Panc1 (cell line): ENCODE results near the gene LNX1. TPM values are rescaled to one million over a fixed set of nuclear protein-coding genes. Genes with fewer than 3 reads are reported as not detected.

Source experiments
- ATAC-seq: fragments of 200-7000 bp; cut with Tn5 transposase; 2 replicates; pipeline ENCODE4 v1.9.1; 2020; ENCODE audit warnings: mild to moderate bottlenecking, moderate library complexity
- BruUV-seq: library from RNA; stranded (reverse); fragments of 400-500 nt; replicated peaks from 2 replicates; lab custom pipeline; 2021; lab: Mats Ljungman, UMichigan
- CTCF ChIA-PET: fragments of 300-600 bp; sonication (Branson Sonifier 250); formaldehyde crosslinking; loops from one replicate; lab custom pipeline; 2022; ENCODE audit warnings: antibody characterized with exemption; lab: Charles Lee
- POLR2A ChIA-PET: fragments of 300-600 bp; sonication (Branson Sonifier 250); formaldehyde crosslinking; loops from one replicate; lab custom pipeline; 2022; ENCODE audit warnings: antibody characterized with exemption; lab: Charles Lee
- DNase-seq: peaks from one replicate; pipeline ENCODE4 v3.0.0-alpha.2; 2010; ENCODE audit warnings: low read depth, low spot score
- H3K27ac ChIP-seq: 2 replicates; pipeline ENCODE4 v1.5.1; 2011; ENCODE audit warnings: mild to moderate bottlenecking, low read length, inconsistent platforms
- H3K27me3 ChIP-seq: fragments of 200-500 bp; sonication (Bioruptor generic); 2 replicates; pipeline ENCODE4 v1.6.0; 2014; ENCODE audit warnings: low read length, inconsistent platforms; ENCODE audit not compliant: control insufficient read depth, insufficient read depth
- H3K36me3 ChIP-seq: fragments of 200-500 bp; sonication (Bioruptor generic); 2 replicates; pipeline ENCODE4 v1.5.1; 2014; ENCODE audit warnings: inconsistent platforms, mild to moderate bottlenecking, low read length, moderate library complexity; ENCODE audit not compliant: control insufficient read depth, insufficient read depth
- H3K4me1 ChIP-seq: 2 replicates; pipeline ENCODE4 v1.5.1; 2011; ENCODE audit warnings: inconsistent platforms, mild to moderate bottlenecking, low read length, moderate library complexity; ENCODE audit not compliant: control insufficient read depth, insufficient read depth
- H3K4me3 ChIP-seq, 2 experiments: 2 replicates each; pipeline ENCODE4 v1.5.1; 2011 to 2012; ENCODE audit warnings: low read depth in 2 of 2, low read length in 2 of 2, mild to moderate bottlenecking in 2 of 2, inconsistent platforms in 1 of 2, moderate library complexity in 1 of 2
- H3K9me3 ChIP-seq: fragments of 200-500 bp; sonication (Bioruptor generic); 2 replicates; pipeline ENCODE4 v1.5.1; 2014; ENCODE audit warnings: low read depth, mild to moderate bottlenecking, inconsistent platforms, low read length, moderate library complexity; ENCODE audit not compliant: control insufficient read depth, insufficient read depth
- CTCF ChIP-seq: fragments of 450-650 bp; IDR thresholded peaks from 2 replicates; pipeline ENCODE4 v1.5.1; 2017; ENCODE audit warnings: mild to moderate bottlenecking
- POLR2AphosphoS5 ChIP-seq: IDR thresholded peaks from 2 replicates; pipeline ENCODE4 v1.6.1; 2012; ENCODE audit warnings: mild to moderate bottlenecking, low read depth, low read length, moderate library complexity
- REST ChIP-seq, 2 experiments: IDR thresholded peaks; 2 replicates each; pipeline ENCODE4 v1.6.1; 2011 to 2012; ENCODE audit warnings: low read depth in 2 of 2, control low read depth in 1 of 2, low read length in 1 of 2, mild to moderate bottlenecking in 1 of 2, moderate library complexity in 1 of 2; ENCODE audit not compliant: insufficient read depth in 1 of 2
- SIN3A ChIP-seq: IDR thresholded peaks from 2 replicates; pipeline ENCODE4 v1.6.1; 2012; ENCODE audit warnings: low read depth, mild to moderate bottlenecking, low read length, moderate library complexity, borderline replicate concordance; ENCODE audit not compliant: insufficient read depth
- TCF7L2 ChIP-seq: IDR thresholded peaks from 2 replicates; pipeline ENCODE4 v1.6.1; 2011; ENCODE audit warnings: mild to moderate bottlenecking, low read depth, low read length, inconsistent platforms
- in situ Hi-C: cut with HindIII; loops from 2 replicates; pipeline ENCODE4 v1.10.0; 2016; ENCODE audit warnings: low sequenced_read_pairs, low pct_unique_long_range_greater_than_20kb
- intact Hi-C: fragments of 100-400 bp; cut with micrococcal nuclease; formaldehyde crosslinking; loops from one replicate; pipeline ENCODE4 v1.10.0; 2022; ENCODE audit not compliant: unreplicated experiment
- total RNA-seq: library from RNA; stranded (reverse); gene quantifications from one replicate; pipeline ENCODE4 v1.2.1, GENCODE V29; 2021; ENCODE audit not compliant: unreplicated experiment

LNX1 gene
- total RNA-seq, 1 experiment from 2014 or later = 0.18 TPM

GRCh38 chr4:53556651-53557050 is 34.6 kb downstream of the LNX1 start:
- Histone ChIP-seq H3K27ac (no peak overlapping the region), H3K9me3 (no peaks in the 10 kb centered on the region), H3K4me1 (no peaks in the 10 kb centered on the region), H3K27me3 (no peaks in the 10 kb centered on the region), H3K36me3 (no peaks in the 10 kb centered on the region), H3K4me3 (no peak overlapping the region)
- no TSS peak for BruUV-seq
- ATAC-seq (no peak), DNase-seq (no peak)
- intact Hi-C loops = no loop called here
- in situ Hi-C loops = no loop called here
- POLR2A ChIA-PET = no interaction called here
- TF ChIP-seq TCF7L2 (no peak), SIN3A (no peak), CTCF (no peak), REST (IDR thresholded peaks at IDR 0.05; ENCODE audit: insufficient read depth in 1 of 2, low read depth in 2 of 2, low read length in 1 of 2) (no peak), POLR2AphosphoS5 (no peak)
- CTCF ChIA-PET = no interaction called here

GRCh38 chr4:53553486-53554210 is 37.6 kb downstream of the LNX1 start:
- CTCF ChIA-PET = no interaction called here
- Histone ChIP-seq H3K27ac (no peak overlapping the region), H3K4me3 (no peak overlapping the region), H3K9me3 (no peaks in the 10 kb centered on the region), H3K36me3 (no peaks in the 10 kb centered on the region), H3K4me1 (no peaks in the 10 kb centered on the region), H3K27me3 (no peaks in the 10 kb centered on the region)
- DNase-seq = no peak
- no TSS peak for BruUV-seq
- ATAC-seq = no peak
- POLR2A ChIA-PET = no interaction called here
- in situ Hi-C loops (no loop called here), intact Hi-C loops (no loop called here)
- TF ChIP-seq CTCF (no peak), REST (IDR thresholded peaks at IDR 0.05; ENCODE audit: insufficient read depth in 1 of 2, low read depth in 2 of 2, low read length in 1 of 2) (no peak)
